Liver (tissue), 9 donors: ENCODE data around the gene PDHA2. TPM values are rescaled to one million over a fixed set of nuclear protein-coding genes. Genes with fewer than 3 reads are reported as not detected.

ENCODE experiments used
- DNase-seq: peaks from one replicate; pipeline ENCODE4 v3.0.0-alpha.2; 2017; ENCODE audit warnings: low spot score
- H3K27ac ChIP-seq, 2 donors: one replicate each; pipeline ENCODE4 v1.7.0; 2013; ENCODE audit warnings: inconsistent platforms in 2 of 2, low read length in 2 of 2, control low read depth in 1 of 2, low read depth in 1 of 2, mild to moderate bottlenecking in 1 of 2
- H3K27me3 ChIP-seq, 4 donors: one replicate each; pipeline versions ENCODE4 v1.6.1 to v1.7.0; 2013; ENCODE audit warnings: low read length in 3 of 4, inconsistent platforms in 1 of 4, mild to moderate bottlenecking in 1 of 4, moderate library complexity in 1 of 4; ENCODE audit not compliant: control insufficient read depth in 4 of 4, insufficient read depth in 4 of 4
- H3K36me3 ChIP-seq, 4 donors: one replicate each; pipeline versions ENCODE4 v1.6.1 to v1.7.0; 2013; ENCODE audit warnings: low read length in 3 of 4, mild to moderate bottlenecking in 3 of 4, low read depth in 1 of 4, moderate library complexity in 1 of 4; ENCODE audit not compliant: control insufficient read depth in 4 of 4, insufficient read depth in 3 of 4
- H3K4me1 ChIP-seq, 4 donors: one replicate each; pipeline versions ENCODE4 v1.6.1 to v1.7.0; 2013; ENCODE audit warnings: low read length in 3 of 4, mild to moderate bottlenecking in 3 of 4, moderate library complexity in 1 of 4; ENCODE audit not compliant: control insufficient read depth in 4 of 4, insufficient read depth in 4 of 4
- H3K4me3 ChIP-seq, 3 donors: one replicate each; pipeline versions ENCODE4 v1.6.1 to v1.7.0; 2013; ENCODE audit warnings: low read length in 3 of 3, control low read depth in 1 of 3, low read depth in 1 of 3, mild to moderate bottlenecking in 1 of 3
- H3K9ac ChIP-seq, 2 donors: one replicate each; pipeline ENCODE4 v1.7.0; 2013; ENCODE audit warnings: low read length in 2 of 2, mild to moderate bottlenecking in 2 of 2, moderate library complexity in 2 of 2, control low read depth in 1 of 2, low read depth in 1 of 2
- H3K9me3 ChIP-seq, 4 donors: one replicate each; pipeline versions ENCODE4 v1.6.1 to v1.7.0; 2013; ENCODE audit warnings: low read length in 3 of 4; ENCODE audit not compliant: control insufficient read depth in 4 of 4
- EGR1 ChIP-seq, 2 donors: IDR thresholded peaks; 2 replicates each; pipeline ENCODE4 v1.6.1; 2016 to 2018; ENCODE audit warnings: antibody characterized with exemption in 2 of 2, low read depth in 2 of 2
- FOXA1 ChIP-seq: IDR thresholded peaks from 2 replicates; pipeline ENCODE4 v1.6.1; 2016; ENCODE audit warnings: antibody characterized with exemption
- FOXA2 ChIP-seq: IDR thresholded peaks from 2 replicates; pipeline ENCODE4 v1.6.1; 2016; ENCODE audit warnings: antibody characterized with exemption
- GABPA ChIP-seq, 2 donors: IDR thresholded peaks in 1 of 2; conservative IDR thresholded peaks in 1 of 2; 2 replicates each; pipeline ENCODE4 v1.6.1; 2016; ENCODE audit warnings: antibody characterized with exemption in 2 of 2, mild to moderate bottlenecking in 1 of 2, moderate library complexity in 1 of 2
- HNF4A ChIP-seq, 2 donors: conservative IDR thresholded peaks; 2 replicates each; pipeline ENCODE4 v1.6.1; 2016; ENCODE audit warnings: antibody characterized with exemption in 2 of 2, mild to moderate bottlenecking in 2 of 2
- HNF4G ChIP-seq: IDR thresholded peaks from 2 replicates; pipeline ENCODE4 v1.6.1; 2016; ENCODE audit warnings: antibody characterized with exemption
- JUND ChIP-seq, 2 donors: IDR thresholded peaks; 2 replicates each; pipeline ENCODE4 v1.6.1; 2016; ENCODE audit warnings: antibody characterized with exemption in 2 of 2
- MAX ChIP-seq: IDR thresholded peaks from 2 replicates; pipeline ENCODE4 v1.6.1; 2016; ENCODE audit warnings: antibody characterized with exemption
- RAD21 ChIP-seq, 2 donors: IDR thresholded peaks; 2 replicates each; pipeline ENCODE4 v1.6.1; 2016; ENCODE audit warnings: antibody characterized with exemption in 2 of 2, mild to moderate bottlenecking in 2 of 2
- REST ChIP-seq: IDR thresholded peaks from 2 replicates; pipeline ENCODE4 v1.6.1; 2016; ENCODE audit warnings: antibody characterized with exemption, mild to moderate bottlenecking
- RXRA ChIP-seq, 2 donors: IDR thresholded peaks; 2 replicates each; pipeline ENCODE4 v1.6.1; 2017 to 2018; ENCODE audit warnings: antibody characterized with exemption in 2 of 2, mild to moderate bottlenecking in 1 of 2
- SP1 ChIP-seq: IDR thresholded peaks from 2 replicates; pipeline ENCODE4 v1.6.1; 2018; ENCODE audit warnings: antibody characterized with exemption, mild to moderate bottlenecking
- TAF1 ChIP-seq: conservative IDR thresholded peaks from 2 replicates; pipeline ENCODE4 v1.6.1; 2016; ENCODE audit warnings: antibody characterized with exemption, mild to moderate bottlenecking
- YY1 ChIP-seq: IDR thresholded peaks from 2 replicates; pipeline ENCODE4 v1.6.1; 2016; ENCODE audit warnings: antibody characterized with exemption, mild to moderate bottlenecking
- ZBTB33 ChIP-seq: IDR thresholded peaks from 2 replicates; pipeline ENCODE4 v1.6.1; 2016; ENCODE audit warnings: antibody characterized with exemption
- WGBS: extraction: QIAGEN DNeasy Blood & Tissue Kit; methylation state at CpG from one replicate; pipeline ENCODE4 v1.1.7; 2013; 5-methylcytosine and 5-hydroxymethylcytosine counted together
- polyA plus RNA-seq, 2 donors: library from polyadenylated mRNA; stranded (reverse) in 1 of 2; unstranded in 1 of 2; fragments of 200-250 nt in 1 of 2; fragments of >200 nt in 1 of 2; fragmentation: Nextera tagmentation in 1 of 2; extraction: Ambion mirVana in 1 of 2; gene quantifications; one replicate each; pipeline versions ENCODE4 v1.2.1 to v1.2.3, GENCODE V29; 2013 to 2015
- total RNA-seq, 2 donors: library from RNA; depleted of rRNA; stranded (reverse); fragments of >200 nt; gene quantifications; one replicate each; pipeline ENCODE4 v1.2.3, GENCODE V29; 2014
- TF ChIP-seq, protein P1 (sequence below): fragments of 150-350 bp; IDR thresholded peaks from 2 replicates; pipeline ENCODE4 v1.5.1; 2017; ENCODE audit warnings: improper control_type of control experiment, low read depth, low read length; ENCODE audit not compliant: missing input control
- donor health status: healthy.
- donor health status: healthy.
- donor health status: healthy.
- donor health status: healthy.
- donor health status: healthy.

Gene PDHA2
- total and polyA plus RNA-seq, 4 donors, result not detected

- H3K4me3 ChIP-seq, result no peak overlapping the region
- TF ChIP-seq ZBTB33, result no peak
- no peak overlapping the region for H3K9ac ChIP-seq
- 61% methylated on average over 2 of the region's 2 CpGs for WGBS
- no peaks in the 10 kb centered on the region for H3K9me3 ChIP-seq
- no peaks in the 10 kb centered on the region for H3K27me3 ChIP-seq
- H3K36me3 ChIP-seq, result no peaks in the 10 kb centered on the region
- no peak for DNase-seq
- no peaks in the 10 kb centered on the region for H3K4me1 ChIP-seq
- no peak overlapping the region for H3K27ac ChIP-seq
Measured at GRCh38 chr4:95798003-95798402, 41.9 kb upstream of the PDHA2 start.

- DNase-seq, result no peak
- Histone ChIP-seq H3K4me3 (no peak overlapping the region), H3K9ac (no peak overlapping the region), H3K27ac (no peak overlapping the region), H3K27me3 (no peaks in the 10 kb centered on the region), H3K9me3 (no peaks in the 10 kb centered on the region), H3K4me1 (no peaks in the 10 kb centered on the region), H3K36me3 (no peaks in the 10 kb centered on the region)
- 58% methylated on average over 3 of the region's 3 CpGs for WGBS
- TF ChIP-seq HNF4G, result no peak
- no peak for TF ChIP-seq MAX
- TF ChIP-seq SP1, result no peak
- TF ChIP-seq RAD21 (IDR thresholded peaks at IDR 0.05), result no peak
- TF ChIP-seq HNF4A (conservative IDR thresholded peaks at IDR 0.05), result no peak
- no peak for TF ChIP-seq EGR1 (IDR thresholded peaks at IDR 0.05; ENCODE audit: low read depth in 2 of 2)
- TF ChIP-seq TAF1, result no peak
Measured at GRCh38 chr4:95798727-95799126, 41.2 kb upstream of the PDHA2 start.

- H3K27ac ChIP-seq, result no peak overlapping the region
- no peaks in the 10 kb centered on the region for H3K36me3 ChIP-seq
- H3K4me1 ChIP-seq, result no peaks in the 10 kb centered on the region
- no peaks in the 10 kb centered on the region for H3K9me3 ChIP-seq
- H3K4me3 ChIP-seq, result no peak overlapping the region
- no peak overlapping the region for H3K9ac ChIP-seq
- DNase-seq, result no peak
- H3K27me3 ChIP-seq, result no peaks in the 10 kb centered on the region
- whole genome bisulfite sequencing, result 60% methylated on average over 3 of the region's 3 CpGs
- no peak for TF ChIP-seq EGR1 (IDR thresholded peaks at IDR 0.05; ENCODE audit: low read depth in 2 of 2)
- TF ChIP-seq, protein P1, sequence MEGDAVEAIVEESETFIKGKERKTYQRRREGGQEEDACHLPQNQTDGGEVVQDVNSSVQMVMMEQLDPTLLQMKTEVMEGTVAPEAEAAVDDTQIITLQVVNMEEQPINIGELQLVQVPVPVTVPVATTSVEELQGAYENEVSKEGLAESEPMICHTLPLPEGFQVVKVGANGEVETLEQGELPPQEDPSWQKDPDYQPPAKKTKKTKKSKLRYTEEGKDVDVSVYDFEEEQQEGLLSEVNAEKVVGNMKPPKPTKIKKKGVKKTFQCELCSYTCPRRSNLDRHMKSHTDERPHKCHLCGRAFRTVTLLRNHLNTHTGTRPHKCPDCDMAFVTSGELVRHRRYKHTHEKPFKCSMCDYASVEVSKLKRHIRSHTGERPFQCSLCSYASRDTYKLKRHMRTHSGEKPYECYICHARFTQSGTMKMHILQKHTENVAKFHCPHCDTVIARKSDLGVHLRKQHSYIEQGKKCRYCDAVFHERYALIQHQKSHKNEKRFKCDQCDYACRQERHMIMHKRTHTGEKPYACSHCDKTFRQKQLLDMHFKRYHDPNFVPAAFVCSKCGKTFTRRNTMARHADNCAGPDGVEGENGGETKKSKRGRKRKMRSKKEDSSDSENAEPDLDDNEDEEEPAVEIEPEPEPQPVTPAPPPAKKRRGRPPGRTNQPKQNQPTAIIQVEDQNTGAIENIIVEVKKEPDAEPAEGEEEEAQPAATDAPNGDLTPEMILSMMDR, result no peak
- TF ChIP-seq MAX, result no peak
- no peak for TF ChIP-seq RXRA (IDR thresholded peaks at IDR 0.05)
- no peak for TF ChIP-seq REST
- TF ChIP-seq JUND (IDR thresholded peaks at IDR 0.05), result no peak
- no peak for TF ChIP-seq HNF4A (conservative IDR thresholded peaks at IDR 0.05)
- TF ChIP-seq FOXA2, result no peak
- no peak for TF ChIP-seq YY1
- TF ChIP-seq HNF4G, result no peak
- no peak for TF ChIP-seq GABPA (IDR thresholded peaks at IDR 0.05 in 1 of 2, conservative IDR thresholded peaks at IDR 0.05 in 1 of 2)
- TF ChIP-seq TAF1, result no peak
- TF ChIP-seq ZBTB33, result no peak
- no peak for TF ChIP-seq FOXA1
Measured at GRCh38 chr4:95821867-95822266, 18.0 kb upstream of the PDHA2 start.
